GM21367 (cell line): ENCODE results near the gene DDX3Y.
A peak's percentile ranks its signal among the peaks of the same experiment; 100 is the strongest.

Source experiments
- ATAC-seq: cut with Tn5 transposase; IDR thresholded peaks from one replicate; pipeline ENCODE4 v1.9.1; 2021; ENCODE audit not compliant: unreplicated experiment

The DDX3Y gene

GRCh38 chrY:12904618-12905516 is at the start of gene DDX3Y:
TSS of gene DDX3Y (plus strand) at chrY:12904868. CDS start at chrY:12904937, 69 bp downstream.
- peak; percentile 85 for ATAC-seq

- no peak for ATAC-seq
Observed at GRCh38 chrY:12855791-12856275, 48.8 kb upstream of the DDX3Y start.

DNA sequence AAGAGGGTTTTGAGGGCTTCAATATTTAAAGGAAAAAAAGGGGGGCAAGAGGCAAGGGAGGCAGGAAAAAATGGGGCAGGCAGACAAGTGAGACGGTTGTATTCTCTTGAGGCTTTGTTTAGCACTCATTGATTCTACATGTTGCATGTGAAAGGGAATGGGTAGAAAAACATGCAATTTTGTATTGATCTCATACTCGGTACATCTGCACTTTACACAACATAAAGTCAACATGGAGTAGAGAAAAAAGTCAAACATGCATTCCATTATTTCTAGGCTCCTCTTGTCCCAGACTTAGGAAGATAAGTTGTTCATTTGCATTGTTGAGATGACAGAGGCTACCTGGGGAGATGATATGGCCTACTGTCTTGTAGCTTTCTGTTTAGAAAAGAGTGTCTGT is 36.7 kb upstream of the DDX3Y start:
- no peak for ATAC-seq

DNA sequence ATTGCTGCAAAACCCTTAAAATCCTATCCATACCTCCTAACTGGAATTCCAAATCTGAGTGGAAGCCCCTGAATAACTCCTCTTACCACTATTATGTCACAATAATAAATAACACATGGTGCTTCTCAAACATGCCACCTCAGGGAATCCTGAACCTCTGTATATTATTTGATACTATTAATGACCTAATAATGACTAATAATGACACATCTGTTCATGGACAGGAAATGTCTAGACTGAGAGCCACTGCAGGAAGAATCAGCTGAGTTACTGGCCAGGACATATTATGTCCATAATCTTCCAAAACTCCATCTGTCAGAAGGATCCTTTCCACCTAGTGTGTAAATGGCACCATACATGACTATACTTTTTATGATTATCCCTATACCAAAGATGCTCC is 7.7 kb upstream of the DDX3Y start:
- ATAC-seq: no peak

DNA sequence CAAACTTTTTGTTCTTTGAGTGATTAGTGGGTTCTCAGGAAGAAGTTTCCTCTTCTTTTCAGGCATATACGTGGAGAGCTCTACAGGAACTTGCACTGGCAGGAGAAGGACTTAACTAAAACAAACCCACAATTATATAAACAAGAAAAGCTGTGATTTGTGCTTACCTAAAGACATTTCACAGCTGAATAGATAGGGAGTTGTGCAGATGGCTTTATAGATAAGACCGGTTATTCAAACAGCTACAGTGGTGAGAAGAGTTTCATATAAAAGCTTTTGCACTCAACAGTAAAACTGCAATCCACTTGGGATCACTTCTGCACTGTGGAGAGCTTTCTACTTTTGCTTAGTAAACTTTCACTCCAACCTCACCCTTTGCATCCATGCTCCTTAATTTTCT is 6.1 kb upstream of the DDX3Y start:
- ATAC-seq: no peak

DNA sequence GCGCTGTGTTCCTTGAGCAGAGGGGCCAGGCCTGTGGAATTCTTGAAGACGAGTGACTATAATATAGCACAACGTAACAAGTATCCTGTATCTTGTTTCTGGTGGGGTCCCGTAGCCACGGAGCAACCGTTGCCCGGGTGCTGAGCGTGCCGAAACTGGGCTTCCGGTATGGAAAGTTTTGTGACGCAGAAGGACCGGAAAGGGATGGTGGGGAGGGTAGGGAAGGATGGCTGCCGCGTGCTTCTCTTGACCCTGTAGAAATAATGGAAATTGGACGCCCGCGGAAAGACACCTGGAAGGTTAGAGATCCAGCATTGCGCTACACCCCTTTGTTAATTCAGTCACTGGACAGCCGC is 827 bp downstream of the DDX3Y start:
- ATAC-seq: peak; percentile 48

DNA sequence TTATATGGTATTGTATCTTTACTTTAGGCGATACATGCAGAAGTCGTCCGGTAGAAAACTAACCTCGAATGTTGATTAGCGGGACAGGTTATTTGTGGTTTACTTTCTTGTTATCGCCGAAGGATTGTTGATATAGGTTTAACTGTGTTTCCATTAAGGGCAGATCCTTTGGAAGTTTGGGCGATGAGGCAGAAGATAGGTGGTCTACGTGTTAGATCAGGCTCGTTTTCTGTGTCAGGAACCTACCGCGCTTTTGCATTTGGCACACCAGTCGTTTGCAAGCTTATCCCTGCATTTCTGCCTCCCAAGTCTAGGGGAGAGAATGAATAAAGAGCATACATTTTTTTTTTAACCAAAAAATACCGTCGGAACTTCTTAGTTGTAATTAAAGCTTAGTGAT is 1.2 kb downstream of the DDX3Y start:
- no peak for ATAC-seq

GRCh38 chrY:12913541-12913940 is 8.9 kb downstream of the DDX3Y start:
- ATAC-seq: no peak

- ATAC-seq: no peak
Observed at GRCh38 chrY:12928043-12928442, 23.4 kb downstream of the DDX3Y start.

DNA sequence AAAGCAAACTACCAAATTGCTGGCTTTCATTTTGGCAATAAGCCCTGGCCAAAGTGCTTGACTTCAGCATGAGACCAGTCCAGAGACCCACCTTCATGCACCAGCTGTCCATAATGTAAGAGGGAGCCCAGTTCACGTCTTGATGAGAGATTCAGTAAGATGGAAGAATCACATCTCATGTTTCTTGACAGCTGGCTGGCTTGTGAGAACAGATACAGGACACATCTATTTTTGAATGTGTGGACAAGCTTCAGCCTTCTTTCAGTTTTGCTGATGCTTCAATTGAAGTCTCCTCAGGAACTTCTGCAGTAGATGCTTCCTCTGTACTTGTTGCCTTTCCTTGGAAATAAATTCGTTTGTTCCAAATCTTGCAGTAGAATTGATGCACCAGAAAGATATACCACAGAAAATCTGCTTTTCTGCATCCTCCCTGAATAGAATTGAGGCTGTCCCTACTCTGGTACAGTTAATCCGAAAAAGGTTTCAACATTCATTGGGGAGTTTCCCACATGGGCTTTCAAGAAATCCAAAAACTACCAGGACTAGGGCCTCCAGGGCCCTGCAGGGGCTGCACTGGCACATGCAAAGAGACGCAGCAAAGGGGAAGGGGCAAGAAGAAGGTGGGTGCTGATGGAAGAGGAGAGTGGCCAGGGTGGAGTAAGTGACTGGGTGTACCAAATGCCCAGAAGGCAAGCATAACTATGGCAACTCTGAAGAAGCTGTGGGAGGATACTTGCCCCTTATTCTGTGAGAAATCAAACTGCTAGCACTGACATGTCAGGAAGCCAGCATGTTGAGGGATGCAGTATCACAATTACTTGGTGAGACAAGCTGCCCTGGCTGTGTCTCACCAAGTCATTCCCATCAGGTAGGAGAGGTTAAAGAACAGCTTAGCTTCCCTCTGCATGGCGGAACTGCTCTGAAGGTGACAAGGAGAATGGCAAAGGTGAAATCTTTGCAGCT is 37.3 kb downstream of the DDX3Y start:
- no peak for ATAC-seq
